Activated naive CD8-positive, alpha-beta T cell treated with anti-CD3 and anti-CD28 coated beads, Interleukin-2, amount 50 U/mL, for 24 hours (primary cell): Measurements from ENCODE around the gene IFNAR2.
A peak's percentile ranks its signal among the peaks of the same experiment; 100 is the strongest.
"Not testable (repeated sequence)": the region's sequence is repeated elsewhere in the genome, so short reads cannot be mapped to it uniquely, and the experiment has no call there.

ENCODE experiments used
- ATAC-seq: fragments of 150-1000 bp; cut with Tn5 transposase; one replicate; pipeline ENCODE4 v1.10.0; 2021
- DNase-seq: peaks from one replicate; pipeline ENCODE4 v3.0.0; 2021
- H3K27ac Mint-ChIP-seq: one replicate; pipeline ENCODE4 v1.8.0; 2021; ENCODE audit warnings: mild to moderate bottlenecking, mixed read lengths
- H3K27me3 Mint-ChIP-seq: one replicate; pipeline ENCODE4 v1.8.0; 2021; ENCODE audit warnings: mixed read lengths
- H3K36me3 Mint-ChIP-seq: one replicate; pipeline ENCODE4 v1.8.0; 2021; ENCODE audit warnings: low read depth, mixed read lengths
- H3K4me1 Mint-ChIP-seq: one replicate; pipeline ENCODE4 v1.8.0; 2021; ENCODE audit warnings: mixed read lengths
- H3K4me3 Mint-ChIP-seq: one replicate; pipeline ENCODE4 v1.8.0; 2021; ENCODE audit warnings: mild to moderate bottlenecking, moderate library complexity, mixed read lengths
- H3K9me3 Mint-ChIP-seq: one replicate; pipeline ENCODE4 v1.8.0; 2021; ENCODE audit warnings: mixed read lengths

The IFNAR2 gene

DNA sequence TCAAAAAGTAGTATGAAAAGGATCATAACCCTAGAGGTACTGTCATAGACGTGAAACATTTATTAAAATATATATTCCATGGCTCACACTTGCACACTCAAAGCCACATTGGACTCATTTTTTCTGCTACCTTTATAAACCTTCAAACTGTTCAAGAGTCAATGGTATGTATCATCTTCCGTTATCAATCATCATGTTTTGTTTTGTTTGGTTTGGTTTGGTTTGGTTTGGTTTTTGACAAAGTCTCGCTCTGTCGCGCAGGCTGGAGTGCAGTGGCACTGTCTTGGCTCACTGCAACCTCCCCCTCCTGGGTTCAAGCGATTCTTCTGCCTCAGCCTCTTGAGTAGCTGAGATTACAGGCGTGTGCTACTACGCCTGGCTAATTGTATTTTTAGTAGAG lies 1.8 kb downstream of the IFNAR2 start:
- peak; percentile 82 for ATAC-seq
- H3K9me3 Mint-ChIP-seq, result no peaks in the 10 kb centered on the region
- peaks cover 69% of the 10 kb centered on the region for H3K4me1 Mint-ChIP-seq
- H3K4me3 Mint-ChIP-seq, result peak overlapping the region; percentile 90
- no peaks in the 10 kb centered on the region for H3K27me3 Mint-ChIP-seq
- peak overlapping the region; percentile 95 for H3K27ac Mint-ChIP-seq
- H3K36me3 Mint-ChIP-seq, result peaks cover 28% of the 10 kb centered on the region
- DNase-seq, result no peak

DNA sequence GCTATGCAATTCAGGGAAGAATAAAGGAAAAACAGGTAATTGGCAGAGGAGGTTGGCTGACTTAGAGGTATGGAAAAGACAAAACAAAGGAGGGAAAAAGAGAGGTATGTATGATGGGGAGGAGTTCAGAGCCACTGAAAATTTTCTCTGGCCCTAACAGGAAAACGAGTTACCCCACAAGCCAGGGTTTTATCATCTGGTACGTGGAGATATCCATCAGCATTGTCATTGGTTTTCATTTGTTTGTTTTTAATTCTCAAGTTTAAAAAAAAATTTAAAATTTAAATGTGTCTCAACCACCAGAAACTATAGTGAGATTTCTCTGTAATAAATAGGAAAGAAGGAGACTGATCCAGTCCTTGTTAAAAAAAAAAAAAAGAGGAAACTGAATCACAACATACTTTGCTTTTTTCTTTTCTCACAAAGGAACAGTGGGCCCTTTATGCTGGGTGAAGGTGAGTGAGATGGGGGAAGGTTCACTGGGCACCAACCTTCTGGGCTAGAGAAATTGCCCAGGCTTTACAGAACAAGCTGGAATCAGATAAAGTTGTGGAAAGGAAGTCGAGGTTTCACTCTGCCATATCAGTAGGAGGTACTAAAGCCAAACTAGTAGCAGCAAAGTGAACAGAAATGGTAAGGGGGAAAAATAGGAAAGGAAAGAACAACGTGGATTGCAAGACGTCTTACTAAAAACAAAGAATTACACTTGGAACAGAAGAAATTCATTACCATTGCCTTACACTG lies 2.7 kb downstream of the IFNAR2 start:
- Mint-ChIP-seq H3K9me3 (no peaks in the 10 kb centered on the region), H3K4me3 (peak overlapping the region; percentile 90), H3K27me3 (no peaks in the 10 kb centered on the region), H3K27ac (peak overlapping the region; percentile 95), H3K4me1 (peaks cover 76% of the 10 kb centered on the region), H3K36me3 (peaks cover 29% of the 10 kb centered on the region)
- no peak for ATAC-seq
- no peak for DNase-seq

DNA sequence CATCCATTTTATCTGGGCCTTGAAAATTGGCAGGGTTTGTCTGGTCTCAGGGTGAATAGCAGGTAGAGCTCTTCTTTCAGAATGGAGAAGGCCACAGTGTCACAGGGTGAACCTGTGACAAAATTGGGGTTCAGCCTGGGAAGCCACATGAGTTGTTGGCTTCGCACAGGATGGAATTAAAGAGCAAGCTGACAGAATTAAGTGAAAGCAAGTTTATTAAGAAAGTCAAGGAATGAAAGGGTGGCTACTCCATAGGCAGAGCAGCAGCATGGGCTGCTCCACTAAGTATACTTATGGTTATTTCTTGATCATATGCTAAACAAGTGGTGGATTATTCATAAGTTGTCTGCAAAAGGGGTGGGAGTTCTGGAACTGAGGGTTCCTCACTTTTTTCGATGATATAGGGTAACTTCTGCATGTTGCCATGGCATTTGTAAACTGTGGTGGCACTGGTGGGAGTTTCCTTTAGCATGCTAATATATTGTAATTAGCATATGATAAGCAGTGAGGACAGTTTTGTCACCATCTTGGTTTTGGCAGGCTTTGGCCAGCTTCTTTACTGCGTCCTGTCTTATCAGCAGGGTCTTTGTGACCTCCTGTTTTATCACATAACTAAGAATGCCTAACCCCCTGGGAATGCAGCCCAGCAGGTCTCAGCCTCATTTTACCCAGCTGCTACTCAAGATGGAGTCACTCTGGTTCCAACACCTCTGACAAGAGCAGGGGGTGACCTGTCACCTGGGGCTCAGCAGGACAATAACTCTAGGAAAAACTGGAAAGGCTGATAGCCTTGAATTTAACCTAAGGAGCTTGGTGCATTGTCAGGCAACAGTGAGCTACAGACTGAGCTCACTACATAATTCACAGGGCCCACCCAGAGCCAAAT lies 5.1 kb downstream of the IFNAR2 start:
- peaks cover 80% of the 10 kb centered on the region for H3K4me1 Mint-ChIP-seq
- H3K36me3 Mint-ChIP-seq, result peaks cover 30% of the 10 kb centered on the region
- peak overlapping the region; percentile 62 for H3K4me3 Mint-ChIP-seq
- no peaks in the 10 kb centered on the region for H3K27me3 Mint-ChIP-seq
- peak overlapping the region; percentile 82 for H3K27ac Mint-ChIP-seq
- no peak for DNase-seq
- ATAC-seq, result peak; percentile 22
- no peaks in the 10 kb centered on the region for H3K9me3 Mint-ChIP-seq

DNA sequence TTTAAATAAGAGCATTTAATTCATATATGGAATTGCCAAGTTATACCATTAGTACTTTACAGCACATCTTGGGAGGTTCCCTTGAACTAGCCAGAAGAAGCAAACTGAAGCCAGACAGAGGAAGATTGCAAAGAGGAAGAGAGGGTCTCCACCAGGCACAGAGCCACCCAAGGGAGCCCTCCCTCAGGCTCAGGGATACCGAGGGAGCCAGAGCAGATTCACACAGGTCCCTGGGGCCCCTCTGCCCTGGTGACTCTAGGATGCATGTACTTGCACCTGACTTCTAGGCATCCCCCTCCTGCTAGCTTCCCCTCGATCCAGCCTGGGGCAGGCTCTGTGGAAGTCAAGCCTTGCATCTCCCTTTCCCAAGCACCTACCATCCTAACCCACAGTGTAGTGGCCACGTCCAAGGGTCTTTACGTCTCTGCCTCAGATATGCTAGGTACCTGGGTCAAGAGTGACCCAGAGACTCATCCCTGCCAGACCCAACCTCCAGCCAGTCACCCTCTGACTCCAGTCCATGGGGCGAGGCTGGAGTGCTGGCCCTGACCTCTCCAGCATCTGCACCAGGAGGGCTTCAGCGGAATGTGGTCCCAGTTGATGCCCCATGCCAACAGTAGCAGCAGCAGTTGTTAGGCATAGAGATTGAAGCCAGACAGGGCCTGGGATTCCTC lies 6.4 kb downstream of the IFNAR2 start:
- Mint-ChIP-seq H3K4me3 (peak overlapping the region; percentile 1), H3K36me3 (peaks cover 32% of the 10 kb centered on the region), H3K27ac (peak overlapping the region; percentile 92), H3K4me1 (peaks cover 93% of the 10 kb centered on the region), H3K27me3 (no peaks in the 10 kb centered on the region), H3K9me3 (no peaks in the 10 kb centered on the region)
- ATAC-seq, result no peak
- DNase-seq, result no peak

DNA sequence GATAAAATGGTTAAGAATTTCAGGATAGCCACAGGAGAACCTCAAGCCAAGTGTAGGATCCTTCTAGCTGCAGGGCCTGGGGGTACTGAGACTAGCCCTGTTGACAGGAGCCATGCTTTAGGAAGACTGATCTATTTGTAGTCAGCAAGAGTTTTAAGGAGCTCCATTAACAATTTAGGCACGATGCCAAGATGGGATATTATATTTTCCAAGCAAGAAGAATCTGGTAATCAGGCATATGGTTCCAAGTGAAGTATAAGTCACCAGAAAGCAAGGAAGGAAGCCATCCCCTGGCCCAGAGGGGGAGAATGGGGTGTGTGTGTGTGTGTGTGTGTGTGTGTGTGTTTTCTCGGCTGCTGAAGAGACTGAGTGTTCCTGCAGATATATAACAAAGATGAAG lies 7.0 kb downstream of the IFNAR2 start:
- peaks cover 31% of the 10 kb centered on the region for H3K36me3 Mint-ChIP-seq
- ATAC-seq (no peak), DNase-seq (no peak)
- H3K27me3 Mint-ChIP-seq, result no peaks in the 10 kb centered on the region
- peaks cover 94% of the 10 kb centered on the region for H3K4me1 Mint-ChIP-seq
- no peak overlapping the region for H3K4me3 Mint-ChIP-seq
- no peaks in the 10 kb centered on the region for H3K9me3 Mint-ChIP-seq
- H3K27ac Mint-ChIP-seq, result peak overlapping the region; percentile 92

DNA sequence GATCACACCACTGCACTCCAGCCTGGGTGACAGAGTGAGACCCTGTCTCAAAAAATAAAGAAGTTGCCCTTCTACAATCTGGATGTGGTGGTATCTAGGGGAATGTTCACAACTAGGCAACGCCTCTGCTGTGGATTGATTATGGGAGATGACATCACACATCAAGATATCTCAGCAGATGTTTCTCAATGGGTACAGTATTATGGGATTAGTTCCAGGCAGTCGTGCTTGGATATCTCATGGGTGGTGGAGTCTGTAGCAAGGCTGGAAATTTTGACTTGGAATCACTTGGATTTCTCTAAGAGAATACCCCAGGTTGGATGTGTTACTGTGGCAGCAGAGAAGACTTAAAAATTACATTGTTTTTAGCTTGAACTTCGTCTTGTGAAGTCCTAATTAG lies 7.7 kb downstream of the IFNAR2 start:
- no peaks in the 10 kb centered on the region for H3K27me3 Mint-ChIP-seq
- H3K4me1 Mint-ChIP-seq, result peaks cover 93% of the 10 kb centered on the region
- peak overlapping the region; percentile 46 for H3K4me3 Mint-ChIP-seq
- peak overlapping the region; percentile 92 for H3K27ac Mint-ChIP-seq
- ATAC-seq (no peak), DNase-seq (no peak)
- H3K36me3 Mint-ChIP-seq, result peaks cover 32% of the 10 kb centered on the region
- H3K9me3 Mint-ChIP-seq, result no peaks in the 10 kb centered on the region

DNA sequence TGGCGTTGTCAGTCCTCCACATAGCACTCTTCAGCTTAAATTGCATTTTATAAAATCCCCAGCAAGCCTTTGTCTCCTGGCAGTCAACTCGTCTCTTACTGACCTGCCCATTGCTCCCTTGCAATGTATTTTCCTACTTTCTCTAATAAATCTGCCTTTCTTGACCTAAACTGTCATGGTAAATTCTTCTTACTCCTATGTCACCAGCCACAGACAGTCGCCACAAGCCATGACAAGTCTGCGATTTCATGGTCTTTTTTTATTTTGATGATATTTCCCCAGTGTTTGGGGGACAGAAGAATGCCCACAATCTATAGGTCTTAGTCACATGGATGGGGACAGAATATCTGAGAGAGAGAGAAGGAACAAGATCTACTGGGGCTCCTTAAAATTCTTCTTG lies 8.4 kb downstream of the IFNAR2 start:
- DNase-seq (no peak), ATAC-seq (peak; percentile 76)
- peak overlapping the region; percentile 92 for H3K27ac Mint-ChIP-seq
- no peaks in the 10 kb centered on the region for H3K27me3 Mint-ChIP-seq
- peaks cover 88% of the 10 kb centered on the region for H3K4me1 Mint-ChIP-seq
- H3K9me3 Mint-ChIP-seq, result no peaks in the 10 kb centered on the region
- peaks cover 26% of the 10 kb centered on the region for H3K36me3 Mint-ChIP-seq
- peak overlapping the region; percentile 66 for H3K4me3 Mint-ChIP-seq

DNA sequence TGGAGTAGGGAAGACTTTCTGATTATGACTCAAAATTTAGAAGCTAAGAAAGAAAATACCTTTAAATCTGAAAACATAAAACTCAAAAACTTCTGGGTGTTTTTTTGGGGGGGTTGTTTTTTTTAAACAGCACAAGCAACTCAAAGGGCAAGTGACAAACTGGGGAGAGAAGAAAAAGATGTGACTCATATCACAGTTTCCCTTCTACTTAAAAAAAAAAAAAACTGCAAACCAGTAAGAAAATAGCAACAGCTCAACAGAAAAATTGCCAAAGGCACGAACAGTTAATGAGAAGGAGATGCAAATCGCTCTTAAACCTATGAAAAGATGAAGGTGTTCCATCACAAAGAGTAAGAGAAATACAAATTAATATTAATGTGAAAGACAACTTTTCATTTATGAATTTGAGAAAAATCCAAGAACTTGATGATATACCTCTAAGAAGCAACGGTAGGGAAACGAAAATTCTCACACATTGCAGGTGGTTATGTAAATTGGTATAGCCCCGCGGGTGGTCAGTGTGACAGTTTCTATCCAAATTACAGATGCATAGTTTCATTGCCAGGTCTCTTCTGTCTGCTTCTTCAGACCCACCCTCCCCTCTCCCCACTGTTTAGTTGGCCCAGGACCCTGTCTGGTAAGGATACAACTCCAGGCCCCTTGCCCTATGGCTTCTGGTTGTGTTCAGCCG lies 9.0 kb downstream of the IFNAR2 start:
- Mint-ChIP-seq H3K4me1 (peaks cover 88% of the 10 kb centered on the region), H3K27me3 (no peaks in the 10 kb centered on the region), H3K36me3 (peaks cover 27% of the 10 kb centered on the region), H3K27ac (peak overlapping the region; percentile 92), H3K9me3 (no peaks in the 10 kb centered on the region), H3K4me3 (peak overlapping the region; percentile 66)
- peak; percentile 43 for ATAC-seq
- DNase-seq, result no peak

DNA sequence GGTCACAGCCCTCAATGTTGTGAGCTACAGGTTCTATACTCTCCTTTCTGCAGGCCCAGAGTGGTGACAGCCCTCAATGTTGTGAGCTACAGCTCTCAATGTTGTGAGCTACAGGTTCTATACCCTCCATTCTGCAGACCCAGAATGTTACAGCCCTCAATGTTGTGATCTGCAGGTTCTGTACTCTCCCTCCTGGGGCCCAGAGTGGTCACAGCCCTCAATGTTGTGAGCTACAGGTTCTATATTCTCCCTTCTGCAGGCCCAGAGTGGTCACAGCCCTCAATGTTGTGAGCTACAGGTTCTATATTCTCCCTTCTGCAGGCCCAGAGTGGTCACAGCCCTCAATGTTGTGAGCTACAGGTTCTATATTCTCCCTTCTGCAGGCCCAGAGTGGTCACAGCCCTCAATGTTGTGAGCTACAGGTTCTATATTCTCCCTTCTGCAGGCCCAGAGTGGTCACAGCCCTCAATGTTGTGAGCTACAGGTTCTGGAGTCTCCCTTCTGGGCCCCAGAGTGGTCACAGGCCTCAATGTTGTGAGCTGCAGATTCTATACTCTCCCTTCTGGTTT lies 9.9 kb downstream of the IFNAR2 start:
- not testable (repeated sequence) for DNase-seq, ATAC-seq, H3K27me3 Mint-ChIP-seq, H3K9me3 Mint-ChIP-seq
- peaks cover 90% of the 10 kb centered on the region for H3K4me1 Mint-ChIP-seq
- H3K4me3 Mint-ChIP-seq, result peak overlapping the region; percentile 66
- H3K27ac Mint-ChIP-seq, result peak overlapping the region; percentile 92
- H3K36me3 Mint-ChIP-seq, result peaks cover 30% of the 10 kb centered on the region

DNA sequence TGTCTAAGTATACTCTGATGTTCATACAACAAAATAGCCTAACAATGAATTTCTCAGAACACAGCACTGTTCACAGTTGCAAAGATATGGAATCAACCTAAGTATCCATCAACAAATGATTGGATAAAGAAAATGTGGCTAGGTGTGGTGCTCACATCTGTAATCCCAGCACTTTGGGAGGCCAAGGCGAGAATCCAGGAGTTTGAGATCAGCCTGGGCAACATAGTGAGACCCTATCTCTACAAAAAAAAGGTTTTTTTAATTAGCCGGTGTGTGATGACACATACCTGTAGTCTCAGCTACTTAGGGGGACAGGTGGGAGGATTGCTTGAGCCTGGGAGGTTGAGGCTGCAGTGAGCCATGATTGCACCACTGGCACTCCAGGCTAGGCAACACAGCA lies 10.7 kb downstream of the IFNAR2 start:
- H3K9me3 Mint-ChIP-seq, result no peaks in the 10 kb centered on the region
- H3K36me3 Mint-ChIP-seq, result peaks cover 36% of the 10 kb centered on the region
- H3K27ac Mint-ChIP-seq, result peak overlapping the region; percentile 61
- H3K4me3 Mint-ChIP-seq, result no peak overlapping the region
- no peak for DNase-seq
- no peaks in the 10 kb centered on the region for H3K27me3 Mint-ChIP-seq
- H3K4me1 Mint-ChIP-seq, result peaks cover 90% of the 10 kb centered on the region
- no peak for ATAC-seq

DNA sequence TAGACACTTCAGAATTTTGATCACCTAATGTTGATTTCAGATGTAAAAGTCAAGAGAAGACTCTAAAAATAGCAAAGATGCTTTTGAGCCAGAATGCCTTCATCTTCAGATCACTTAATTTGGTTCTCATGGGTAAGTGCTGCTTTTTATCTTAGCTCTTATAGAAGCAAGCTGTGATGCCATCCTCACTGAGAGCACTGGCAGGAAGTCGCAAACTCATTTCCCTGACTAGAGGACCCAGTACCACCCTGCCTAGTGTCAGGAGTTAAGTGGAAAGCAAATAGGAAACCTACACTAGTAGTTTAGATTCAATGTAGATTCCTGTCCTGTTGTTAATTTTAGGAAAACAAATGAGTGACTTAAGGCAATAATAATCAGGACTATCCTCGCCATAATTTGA lies 12.1 kb downstream of the IFNAR2 start:
- Mint-ChIP-seq H3K27ac (peak overlapping the region; percentile 75), H3K36me3 (peaks cover 49% of the 10 kb centered on the region), H3K9me3 (no peaks in the 10 kb centered on the region), H3K4me3 (no peak overlapping the region), H3K4me1 (peaks cover 90% of the 10 kb centered on the region), H3K27me3 (no peaks in the 10 kb centered on the region)
- no peak for DNase-seq
- no peak for ATAC-seq

DNA sequence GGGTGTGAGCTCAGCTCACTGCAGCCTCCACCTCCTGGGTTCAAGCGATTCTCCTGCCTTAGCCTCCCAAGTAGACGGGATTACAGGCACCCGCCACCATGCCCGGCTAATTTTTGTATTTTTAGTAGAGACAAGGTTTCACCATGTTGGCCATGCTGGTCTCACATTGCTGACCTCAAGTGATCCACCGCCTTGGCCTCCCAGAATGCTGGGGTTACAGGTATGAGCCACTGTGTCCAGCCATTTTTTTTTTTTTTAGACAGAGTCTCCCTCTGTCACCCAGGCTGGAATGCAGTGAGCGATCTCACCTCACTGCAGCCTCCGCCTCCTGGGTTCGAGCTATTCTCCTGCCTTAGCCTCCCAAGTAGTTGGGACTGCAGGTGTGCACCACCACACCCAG lies 13.1 kb downstream of the IFNAR2 start:
- Mint-ChIP-seq H3K4me1 (peaks cover 90% of the 10 kb centered on the region), H3K36me3 (peaks cover 57% of the 10 kb centered on the region)
- not testable (repeated sequence) for DNase-seq, ATAC-seq, H3K9me3 Mint-ChIP-seq, H3K27ac Mint-ChIP-seq, H3K4me3 Mint-ChIP-seq, H3K27me3 Mint-ChIP-seq

DNA sequence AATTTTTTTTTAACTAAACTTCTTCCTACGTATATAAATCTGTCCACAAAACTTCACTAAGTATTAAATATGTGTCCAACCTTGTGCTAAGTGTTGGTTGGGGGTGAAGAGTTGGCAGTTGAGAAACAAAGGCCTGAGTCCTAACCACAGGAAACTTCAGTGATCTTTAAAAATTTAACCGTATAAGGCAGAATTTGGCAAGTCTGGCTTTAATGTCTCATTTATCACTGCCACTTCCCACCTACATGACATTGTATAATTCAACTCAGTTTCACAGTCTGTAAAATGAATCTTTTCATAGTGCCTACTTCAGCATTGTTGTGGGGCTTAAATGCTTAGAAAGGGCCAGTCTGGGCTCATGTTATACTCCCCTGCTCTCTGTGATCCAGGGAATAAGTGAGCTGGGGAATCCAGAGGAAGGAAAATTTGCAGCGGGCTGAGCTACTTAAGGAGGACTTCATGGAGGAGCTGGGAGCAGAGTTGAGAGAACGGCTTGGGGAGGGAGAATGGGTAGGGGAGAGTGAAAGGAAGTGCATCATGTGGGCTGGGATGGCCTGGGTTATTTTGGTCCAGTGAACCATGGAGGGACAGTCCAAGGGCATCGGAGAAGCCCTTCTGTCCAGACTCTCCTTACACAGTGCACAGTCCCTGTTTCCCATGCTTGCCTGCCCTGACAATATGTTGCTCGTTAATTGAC lies 14.5 kb downstream of the IFNAR2 start:
- DNase-seq (no peak), ATAC-seq (peak; percentile 78)
- Mint-ChIP-seq H3K27ac (peak overlapping the region; percentile 88), H3K27me3 (no peaks in the 10 kb centered on the region), H3K4me1 (peaks cover 86% of the 10 kb centered on the region), H3K9me3 (no peaks in the 10 kb centered on the region), H3K36me3 (peaks cover 70% of the 10 kb centered on the region), H3K4me3 (peak overlapping the region; percentile 65)
